ENCODE data around the gene FOXO1. TPM values are rescaled to one million over a fixed set of nuclear protein-coding genes. Genes with fewer than 3 reads are reported as not detected.

Gene FOXO1
- total RNA-seq, 1 experiment from 2014 or later, result 37.7 TPM

DNA sequence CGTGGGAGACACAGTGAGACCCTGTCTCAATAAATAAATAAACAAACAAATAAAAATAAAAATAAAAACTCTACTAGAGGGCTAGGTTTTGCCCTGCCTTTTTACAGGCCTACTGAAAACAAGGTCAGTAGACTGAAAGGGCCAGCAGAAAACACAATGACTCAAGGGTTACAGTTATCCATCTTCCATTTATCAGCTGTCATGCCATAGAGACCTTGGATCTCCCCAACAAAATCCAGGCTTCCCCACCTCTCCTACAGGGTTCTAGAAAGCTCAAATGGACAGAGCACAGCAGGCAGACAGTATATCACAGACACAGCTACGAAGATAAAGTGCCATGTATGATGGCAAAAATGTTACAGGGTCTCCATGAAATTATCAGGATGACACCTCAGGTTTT lies 54.4 kb downstream of the FOXO1 start:
- Mint-ChIP-seq H3K36me3 (ENCODE audit: insufficient read depth, unreplicated experiment) (peaks cover 95% of the 10 kb centered on the region), H3K4me1 (ENCODE audit: insufficient read depth, unreplicated experiment) (peaks cover 36% of the 10 kb centered on the region), H3K27me3 (ENCODE audit: insufficient read depth, unreplicated experiment) (no peaks in the 10 kb centered on the region), H3K27ac (ENCODE audit: low read depth, unreplicated experiment) (no peak overlapping the region), H3K9me3 (ENCODE audit: unreplicated experiment) (no peaks in the 10 kb centered on the region), H3K4me3 (ENCODE audit: unreplicated experiment) (no peak overlapping the region)
- BruUV-seq (replicated peaks), result no TSS peak
- DNase-seq (ENCODE audit: unreplicated experiment), result no peak
- TF ChIP-seq, protein P1, sequence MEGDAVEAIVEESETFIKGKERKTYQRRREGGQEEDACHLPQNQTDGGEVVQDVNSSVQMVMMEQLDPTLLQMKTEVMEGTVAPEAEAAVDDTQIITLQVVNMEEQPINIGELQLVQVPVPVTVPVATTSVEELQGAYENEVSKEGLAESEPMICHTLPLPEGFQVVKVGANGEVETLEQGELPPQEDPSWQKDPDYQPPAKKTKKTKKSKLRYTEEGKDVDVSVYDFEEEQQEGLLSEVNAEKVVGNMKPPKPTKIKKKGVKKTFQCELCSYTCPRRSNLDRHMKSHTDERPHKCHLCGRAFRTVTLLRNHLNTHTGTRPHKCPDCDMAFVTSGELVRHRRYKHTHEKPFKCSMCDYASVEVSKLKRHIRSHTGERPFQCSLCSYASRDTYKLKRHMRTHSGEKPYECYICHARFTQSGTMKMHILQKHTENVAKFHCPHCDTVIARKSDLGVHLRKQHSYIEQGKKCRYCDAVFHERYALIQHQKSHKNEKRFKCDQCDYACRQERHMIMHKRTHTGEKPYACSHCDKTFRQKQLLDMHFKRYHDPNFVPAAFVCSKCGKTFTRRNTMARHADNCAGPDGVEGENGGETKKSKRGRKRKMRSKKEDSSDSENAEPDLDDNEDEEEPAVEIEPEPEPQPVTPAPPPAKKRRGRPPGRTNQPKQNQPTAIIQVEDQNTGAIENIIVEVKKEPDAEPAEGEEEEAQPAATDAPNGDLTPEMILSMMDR (IDR thresholded peaks at IDR 0.05; ENCODE audit: unreplicated experiment), result no peak
- ChIA-PET POLR2A (interaction anchor here (1.0 to 2.9 kb wide), 2 partner anchors 9 to 11 kb away, joined by 3 to 13 read pairs; no protein-coding TSS in a partner anchor), CTCF (no interaction called here)
- intact Hi-C loops (cut with micrococcal nuclease), result no loop called here

DNA sequence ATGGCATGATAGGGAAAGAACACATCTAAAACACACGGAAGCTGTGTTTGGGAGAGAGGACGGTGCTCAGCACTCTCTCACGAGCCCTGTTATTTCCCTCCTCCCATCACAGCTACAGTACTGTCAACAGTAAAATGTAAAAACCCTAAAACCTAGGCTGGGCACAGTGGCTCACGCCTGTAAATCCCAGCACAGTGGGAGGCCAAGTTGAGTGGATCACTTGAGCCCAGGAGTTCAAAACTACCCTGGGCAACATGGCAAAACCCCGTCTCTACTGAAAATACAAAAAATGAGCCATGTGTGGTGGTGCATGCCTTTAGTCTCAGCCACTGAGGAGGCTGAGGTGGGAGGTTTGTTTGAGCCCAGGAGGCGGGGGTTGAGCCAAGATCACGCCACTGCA lies 54.8 kb downstream of the FOXO1 start:
- Mint-ChIP-seq H3K27ac (ENCODE audit: low read depth, unreplicated experiment) (no peak overlapping the region), H3K4me1 (ENCODE audit: insufficient read depth, unreplicated experiment) (peaks cover 40% of the 10 kb centered on the region), H3K4me3 (ENCODE audit: unreplicated experiment) (no peak overlapping the region), H3K36me3 (ENCODE audit: insufficient read depth, unreplicated experiment) (peaks cover 95% of the 10 kb centered on the region), H3K27me3 (ENCODE audit: insufficient read depth, unreplicated experiment) (no peaks in the 10 kb centered on the region), H3K9me3 (ENCODE audit: unreplicated experiment) (no peaks in the 10 kb centered on the region)
- TF ChIP-seq, protein P1 (IDR thresholded peaks at IDR 0.05; ENCODE audit: unreplicated experiment), result no peak
- BruUV-seq (replicated peaks), result no TSS peak
- POLR2A ChIA-PET, result interaction anchor here (1.0 to 2.9 kb wide), 2 partner anchors 10 to 11 kb away, joined by 3 to 13 read pairs; no protein-coding TSS in a partner anchor
- DNase-seq (ENCODE audit: unreplicated experiment), result no peak
- intact Hi-C loops (cut with micrococcal nuclease), result no loop called here
- CTCF ChIA-PET, result no interaction called here

DNA sequence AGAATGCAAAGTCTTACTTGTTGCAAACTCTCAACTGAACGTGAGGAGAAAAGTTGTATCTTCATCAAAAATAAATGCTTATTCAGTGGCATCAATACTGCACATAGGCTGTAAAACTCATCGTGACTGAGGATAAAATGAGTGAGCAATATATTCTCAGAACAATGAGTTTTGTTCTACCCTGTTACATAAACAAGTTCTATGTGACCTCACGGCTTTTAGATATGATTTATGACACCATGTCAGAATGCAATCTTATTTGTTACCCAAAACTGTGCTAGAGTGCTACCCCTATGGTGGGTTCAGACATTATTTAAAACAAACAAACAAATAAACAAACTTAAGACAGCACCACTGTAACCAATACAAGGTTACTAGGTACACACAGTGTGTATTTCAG lies 55.4 kb downstream of the FOXO1 start:
- BruUV-seq (replicated peaks), result no TSS peak
- Mint-ChIP-seq H3K36me3 (ENCODE audit: insufficient read depth, unreplicated experiment) (peaks cover 95% of the 10 kb centered on the region), H3K27me3 (ENCODE audit: insufficient read depth, unreplicated experiment) (no peaks in the 10 kb centered on the region), H3K4me3 (ENCODE audit: unreplicated experiment) (no peak overlapping the region), H3K4me1 (ENCODE audit: insufficient read depth, unreplicated experiment) (peaks cover 35% of the 10 kb centered on the region), H3K27ac (ENCODE audit: low read depth, unreplicated experiment) (no peak overlapping the region), H3K9me3 (ENCODE audit: unreplicated experiment) (no peaks in the 10 kb centered on the region)
- TF ChIP-seq, protein P1 (IDR thresholded peaks at IDR 0.05; ENCODE audit: unreplicated experiment), result no peak
- CTCF ChIA-PET, result no interaction called here
- POLR2A ChIA-PET, result interaction anchor here (0.7 to 2.9 kb wide), 6 partner anchors 10 to 158 kb away, joined by 3 to 13 read pairs (median 3); no protein-coding TSS in a partner anchor
- DNase-seq (ENCODE audit: unreplicated experiment), result no peak
- intact Hi-C loops (cut with micrococcal nuclease), result no loop called here

DNA sequence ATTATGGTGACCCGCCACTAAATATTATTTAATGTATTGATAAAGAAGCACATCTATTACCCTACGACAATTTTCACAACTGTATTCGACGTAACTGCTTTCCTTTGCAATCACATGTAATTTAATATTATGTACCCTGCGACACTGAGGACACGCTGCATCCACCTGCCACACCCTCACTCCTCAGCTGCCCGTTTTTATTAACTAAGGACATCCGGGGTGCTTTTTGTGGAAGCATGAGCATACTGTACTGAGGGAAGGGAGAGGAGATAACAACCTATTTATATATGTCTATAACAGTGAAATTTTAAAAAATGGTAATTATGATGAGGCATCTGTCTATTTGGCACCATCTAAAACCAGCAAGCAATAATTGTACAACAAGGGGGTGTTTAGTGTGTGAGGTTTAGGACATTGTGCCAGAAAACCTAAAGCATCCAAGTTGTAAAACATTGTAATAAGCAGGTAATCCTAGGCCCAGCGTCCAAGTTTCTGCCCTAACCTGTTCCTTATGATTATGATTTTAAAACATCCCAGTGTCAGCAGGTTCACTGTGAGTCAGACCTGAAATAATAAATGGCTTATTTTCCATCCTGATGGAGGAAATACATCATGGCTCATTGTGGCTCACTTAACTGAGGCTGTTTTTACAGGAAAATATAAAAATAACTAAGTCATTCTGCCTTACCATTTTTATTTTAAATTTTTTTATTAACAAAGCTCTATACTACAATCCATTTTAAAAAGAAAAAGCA lies 56.3 kb downstream of the FOXO1 start:
- BruUV-seq (replicated peaks), result no TSS peak
- DNase-seq (ENCODE audit: unreplicated experiment), result peak; percentile 42
- H3K4me1 Mint-ChIP-seq (ENCODE audit: insufficient read depth, unreplicated experiment), result peaks cover 31% of the 10 kb centered on the region
- peaks cover 95% of the 10 kb centered on the region for H3K36me3 Mint-ChIP-seq (ENCODE audit: insufficient read depth, unreplicated experiment)
- POLR2A ChIA-PET, result interaction anchor here (0.7 to 2.9 kb wide), 6 partner anchors 11 to 157 kb away, joined by 3 to 13 read pairs (median 3); no protein-coding TSS in a partner anchor
- CTCF ChIA-PET, result no interaction called here
- TF ChIP-seq, protein P1 (IDR thresholded peaks at IDR 0.05; ENCODE audit: unreplicated experiment), result no peak
- intact Hi-C loops (cut with micrococcal nuclease), result no loop called here
- H3K27ac Mint-ChIP-seq (ENCODE audit: low read depth, unreplicated experiment), result no peak overlapping the region
- H3K27me3 Mint-ChIP-seq (ENCODE audit: insufficient read depth, unreplicated experiment), result no peaks in the 10 kb centered on the region
- peak overlapping the region; percentile 33 for H3K4me3 Mint-ChIP-seq (ENCODE audit: unreplicated experiment)
- no peaks in the 10 kb centered on the region for H3K9me3 Mint-ChIP-seq (ENCODE audit: unreplicated experiment)
